ENCODE measurements around the gene FAM13A.

The FAM13A gene

DNA sequence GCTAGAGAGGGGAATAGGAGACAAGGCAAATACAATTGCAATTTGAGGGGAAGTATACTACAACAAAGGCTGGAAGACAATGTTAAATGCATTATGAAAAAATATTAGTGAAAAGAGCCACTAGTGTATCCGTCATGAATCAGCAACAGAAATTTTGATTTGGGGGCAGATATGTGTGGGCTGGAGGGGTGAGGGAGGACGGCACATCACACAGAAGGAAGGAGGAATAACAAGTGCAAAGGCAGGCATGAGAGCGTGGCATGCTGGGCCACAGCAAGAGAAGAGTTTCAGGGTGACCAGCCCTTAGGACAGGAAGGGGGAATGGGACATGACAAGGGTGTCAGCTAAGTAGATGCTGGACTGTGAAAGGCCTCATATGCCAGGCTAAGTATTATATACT lies 295.6 kb downstream of the FAM13A start:
- no peaks in the 10 kb centered on the region for H3K9me3 ChIP-seq (ENCODE audit: control insufficient read depth in 2 of 2, low read length in 2 of 2)
- no peaks in the 10 kb centered on the region for H3K4me1 ChIP-seq (ENCODE audit: control insufficient read depth in 2 of 2, insufficient read depth in 2 of 2, low read length in 2 of 2)
- H3K36me3 ChIP-seq (ENCODE audit: control insufficient read depth in 2 of 2, insufficient read depth in 2 of 2, low read length in 2 of 2) = peaks cover 23 to 33% of the 10 kb centered on the region in 2 donors
- no peak overlapping the region for H3K27ac ChIP-seq (ENCODE audit: low read depth in 2 of 2, low read length in 2 of 2)
- H3K4me3 ChIP-seq (ENCODE audit: low read length in 2 of 2) = no peak overlapping the region
- no peaks in the 10 kb centered on the region for H3K27me3 ChIP-seq (ENCODE audit: control insufficient read depth in 2 of 2, insufficient read depth in 2 of 2, low read length in 2 of 2)
- H3K9ac ChIP-seq (ENCODE audit: low read depth in 1 of 2, low read length in 2 of 2) = no peak overlapping the region

DNA sequence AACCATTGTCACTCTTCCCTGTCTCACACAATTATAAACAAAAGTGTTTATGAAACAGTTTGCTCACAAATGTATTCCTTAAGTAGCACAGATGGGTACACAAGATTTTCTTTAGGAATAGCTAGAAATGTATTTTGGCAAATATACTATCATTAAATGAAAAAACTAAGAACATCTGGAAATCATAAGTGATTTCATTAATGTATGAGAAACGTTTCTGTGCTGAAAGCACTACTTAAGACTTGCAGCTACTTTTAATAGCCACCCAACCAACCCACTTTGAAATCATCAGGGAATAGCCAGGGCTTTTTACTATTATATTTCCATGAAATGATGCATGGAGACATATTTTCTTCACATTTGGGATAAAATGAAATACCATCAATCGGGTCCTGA lies 297.1 kb downstream of the FAM13A start:
- peaks cover 21 to 35% of the 10 kb centered on the region in 2 donors for H3K36me3 ChIP-seq (ENCODE audit: control insufficient read depth in 2 of 2, insufficient read depth in 2 of 2, low read length in 2 of 2)
- H3K4me1 ChIP-seq (ENCODE audit: control insufficient read depth in 2 of 2, insufficient read depth in 2 of 2, low read length in 2 of 2) = no peaks in the 10 kb centered on the region
- no peaks in the 10 kb centered on the region for H3K9me3 ChIP-seq (ENCODE audit: control insufficient read depth in 2 of 2, low read length in 2 of 2)
- no peak overlapping the region for H3K27ac ChIP-seq (ENCODE audit: low read depth in 2 of 2, low read length in 2 of 2)
- H3K9ac ChIP-seq (ENCODE audit: low read depth in 1 of 2, low read length in 2 of 2) = no peak overlapping the region
- H3K4me3 ChIP-seq (ENCODE audit: low read length in 2 of 2) = no peak overlapping the region
- H3K27me3 ChIP-seq (ENCODE audit: control insufficient read depth in 2 of 2, insufficient read depth in 2 of 2, low read length in 2 of 2) = no peaks in the 10 kb centered on the region

DNA sequence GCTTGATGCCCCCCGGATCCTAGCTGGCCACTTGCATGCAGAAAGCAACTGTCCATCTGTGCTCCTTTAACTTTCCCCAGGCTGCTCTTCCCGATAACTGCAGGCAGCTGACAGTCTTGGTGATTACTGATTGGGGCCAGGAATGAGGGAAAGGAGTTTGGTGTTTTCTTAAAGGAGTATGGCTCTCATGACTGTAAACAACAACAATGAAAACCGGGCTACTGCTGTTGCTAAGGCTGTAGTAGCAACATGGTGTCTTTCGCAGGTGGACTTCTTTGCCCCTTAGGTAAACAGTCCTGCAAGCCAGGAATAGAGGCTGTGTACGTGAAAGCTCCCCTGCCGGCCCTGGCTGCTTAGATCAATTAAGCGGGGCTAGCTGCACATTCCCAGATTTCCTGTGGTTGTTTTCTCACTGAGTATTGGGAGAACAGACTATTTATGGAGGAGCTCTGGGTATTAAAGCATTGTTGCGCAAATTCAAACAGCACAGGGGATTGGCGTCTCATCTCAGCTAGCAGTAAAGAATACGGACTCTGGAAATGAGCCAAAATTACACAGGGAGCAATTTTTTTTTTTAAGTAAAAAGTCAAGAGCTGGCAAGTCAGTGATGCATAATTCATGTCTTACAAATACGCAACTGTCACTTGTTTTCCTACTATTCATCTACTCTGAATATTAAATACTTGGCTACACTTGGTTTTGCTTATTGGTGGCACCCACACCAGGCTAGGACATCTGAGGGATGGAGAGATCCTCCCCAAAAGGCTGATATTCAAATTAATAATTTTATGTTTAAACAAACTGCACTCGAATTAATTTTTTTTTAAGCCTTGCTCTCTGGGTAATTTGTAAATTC lies 297.7 kb downstream of the FAM13A start:
- Histone ChIP-seq H3K9ac (ENCODE audit: low read depth in 1 of 2, low read length in 2 of 2) (no peak overlapping the region), H3K4me1 (ENCODE audit: control insufficient read depth in 2 of 2, insufficient read depth in 2 of 2, low read length in 2 of 2) (no peaks in the 10 kb centered on the region), H3K9me3 (ENCODE audit: control insufficient read depth in 2 of 2, low read length in 2 of 2) (no peaks in the 10 kb centered on the region), H3K27ac (ENCODE audit: low read depth in 2 of 2, low read length in 2 of 2) (no peak overlapping the region), H3K36me3 (ENCODE audit: control insufficient read depth in 2 of 2, insufficient read depth in 2 of 2, low read length in 2 of 2) (peaks cover 21 to 35% of the 10 kb centered on the region in 2 donors), H3K4me3 (ENCODE audit: low read length in 2 of 2) (no peak overlapping the region), H3K27me3 (ENCODE audit: control insufficient read depth in 2 of 2, insufficient read depth in 2 of 2, low read length in 2 of 2) (no peaks in the 10 kb centered on the region)

DNA sequence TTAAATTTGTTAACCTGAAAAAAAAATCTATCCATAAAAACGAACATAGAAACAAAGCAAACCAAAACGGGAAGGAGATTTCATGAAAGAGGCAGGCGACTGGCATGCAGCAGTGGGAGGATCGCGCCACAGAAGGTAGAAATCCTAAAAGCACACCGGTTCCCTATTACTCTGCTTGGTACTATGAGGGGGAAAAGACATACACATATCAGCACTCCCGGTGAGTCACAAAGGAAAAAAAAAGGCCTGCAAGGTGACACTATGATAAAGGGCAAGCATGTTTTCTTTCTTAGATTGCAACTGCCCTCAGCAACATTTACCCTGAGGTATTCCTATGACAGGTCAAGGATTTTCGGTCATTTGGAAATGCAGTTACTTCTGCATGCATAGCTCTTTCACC lies 298.7 kb downstream of the FAM13A start:
- H3K27me3 ChIP-seq (ENCODE audit: control insufficient read depth in 2 of 2, insufficient read depth in 2 of 2, low read length in 2 of 2) = no peaks in the 10 kb centered on the region
- peaks cover 0 to under 1% of the 10 kb centered on the region in 2 donors for H3K4me1 ChIP-seq (ENCODE audit: control insufficient read depth in 2 of 2, insufficient read depth in 2 of 2, low read length in 2 of 2)
- H3K9me3 ChIP-seq (ENCODE audit: control insufficient read depth in 2 of 2, low read length in 2 of 2) = no peaks in the 10 kb centered on the region
- H3K4me3 ChIP-seq (ENCODE audit: low read length in 2 of 2) = no peak overlapping the region
- H3K36me3 ChIP-seq (ENCODE audit: control insufficient read depth in 2 of 2, insufficient read depth in 2 of 2, low read length in 2 of 2) = peaks cover 22 to 42% of the 10 kb centered on the region in 2 donors
- H3K9ac ChIP-seq (ENCODE audit: low read depth in 1 of 2, low read length in 2 of 2) = no peak overlapping the region
- no peak overlapping the region for H3K27ac ChIP-seq (ENCODE audit: low read depth in 2 of 2, low read length in 2 of 2)

DNA sequence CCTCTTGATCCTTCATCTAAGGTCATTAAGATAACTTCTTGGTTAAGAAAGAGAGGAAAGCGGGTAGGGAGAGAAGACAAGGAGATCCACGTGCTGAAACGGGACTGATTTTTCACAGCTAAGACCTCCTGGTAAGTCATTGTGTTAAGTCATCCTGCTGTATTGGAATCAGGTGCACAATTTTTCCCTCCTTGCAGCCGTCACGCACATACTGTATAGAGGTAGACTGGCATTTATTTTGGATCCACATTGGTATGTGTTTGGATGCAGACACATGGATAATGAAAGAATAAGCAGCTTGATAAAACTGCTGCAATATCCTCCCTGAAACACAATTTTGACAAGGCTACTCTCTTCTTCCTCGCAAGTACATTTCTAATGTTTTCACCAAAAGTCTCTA lies 299.2 kb downstream of the FAM13A start:
- H3K36me3 ChIP-seq (ENCODE audit: control insufficient read depth in 2 of 2, insufficient read depth in 2 of 2, low read length in 2 of 2) = peaks cover 26 to 42% of the 10 kb centered on the region in 2 donors
- no peak overlapping the region for H3K9ac ChIP-seq (ENCODE audit: low read depth in 1 of 2, low read length in 2 of 2)
- H3K27ac ChIP-seq (ENCODE audit: low read depth in 2 of 2, low read length in 2 of 2) = no peak overlapping the region
- no peak overlapping the region for H3K4me3 ChIP-seq (ENCODE audit: low read length in 2 of 2)
- H3K9me3 ChIP-seq (ENCODE audit: control insufficient read depth in 2 of 2, low read length in 2 of 2) = no peaks in the 10 kb centered on the region
- no peaks in the 10 kb centered on the region for H3K27me3 ChIP-seq (ENCODE audit: control insufficient read depth in 2 of 2, insufficient read depth in 2 of 2, low read length in 2 of 2)
- H3K4me1 ChIP-seq (ENCODE audit: control insufficient read depth in 2 of 2, insufficient read depth in 2 of 2, low read length in 2 of 2) = peaks cover 0 to 2% of the 10 kb centered on the region in 2 donors

DNA sequence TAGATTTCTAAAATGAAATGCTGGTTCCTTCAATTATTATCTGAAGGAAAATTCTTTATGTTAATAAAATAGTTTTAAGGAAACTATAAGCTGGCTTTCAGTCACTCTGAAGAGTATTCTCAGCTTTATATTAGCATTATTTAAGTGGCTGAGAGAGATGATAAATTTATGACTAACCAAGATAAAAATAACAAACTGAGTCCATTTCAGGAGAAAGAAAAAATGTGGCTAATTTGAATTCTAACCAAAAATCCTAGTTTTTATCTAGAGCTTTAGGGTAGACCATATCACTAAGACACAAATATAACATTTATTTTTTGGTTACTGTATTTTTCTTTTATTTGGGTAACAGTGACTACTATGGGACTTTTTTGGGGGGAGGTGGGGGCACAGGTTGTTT lies 299.9 kb downstream of the FAM13A start:
- H3K36me3 ChIP-seq (ENCODE audit: control insufficient read depth in 2 of 2, insufficient read depth in 2 of 2, low read length in 2 of 2) = peaks cover 25 to 43% of the 10 kb centered on the region in 2 donors
- H3K9me3 ChIP-seq (ENCODE audit: control insufficient read depth in 2 of 2, low read length in 2 of 2) = no peaks in the 10 kb centered on the region
- H3K4me3 ChIP-seq (ENCODE audit: low read length in 2 of 2) = no peak overlapping the region
- no peak overlapping the region for H3K9ac ChIP-seq (ENCODE audit: low read depth in 1 of 2, low read length in 2 of 2)
- peaks cover 0 to 2% of the 10 kb centered on the region in 2 donors for H3K4me1 ChIP-seq (ENCODE audit: control insufficient read depth in 2 of 2, insufficient read depth in 2 of 2, low read length in 2 of 2)
- H3K27me3 ChIP-seq (ENCODE audit: control insufficient read depth in 2 of 2, insufficient read depth in 2 of 2, low read length in 2 of 2) = no peaks in the 10 kb centered on the region
- no peak overlapping the region for H3K27ac ChIP-seq (ENCODE audit: low read depth in 2 of 2, low read length in 2 of 2)

DNA sequence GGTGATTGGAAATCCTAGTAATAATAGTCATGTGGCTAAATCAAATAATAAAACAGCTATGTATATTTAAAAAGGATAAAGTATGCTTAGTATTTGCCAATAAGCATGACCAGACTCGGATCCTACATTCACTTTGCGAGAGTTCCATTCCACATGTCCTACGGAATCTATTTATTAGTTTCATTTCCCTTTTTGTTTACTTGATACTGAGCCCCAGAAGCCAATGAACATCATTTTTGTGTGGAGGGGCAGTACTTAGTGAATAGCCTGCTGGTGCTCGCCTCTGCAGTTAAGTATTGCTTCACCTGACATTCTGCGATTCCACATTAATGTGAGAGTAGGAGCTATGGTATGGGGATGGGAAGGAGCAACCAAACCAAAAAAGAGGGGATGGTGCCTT lies 300.8 kb downstream of the FAM13A start:
- Histone ChIP-seq H3K9me3 (ENCODE audit: control insufficient read depth in 2 of 2, low read length in 2 of 2) (no peaks in the 10 kb centered on the region), H3K36me3 (ENCODE audit: control insufficient read depth in 2 of 2, insufficient read depth in 2 of 2, low read length in 2 of 2) (peaks cover 23 to 47% of the 10 kb centered on the region in 2 donors), H3K4me3 (ENCODE audit: low read length in 2 of 2) (no peak overlapping the region), H3K4me1 (ENCODE audit: control insufficient read depth in 2 of 2, insufficient read depth in 2 of 2, low read length in 2 of 2) (peaks cover 0 to 2% of the 10 kb centered on the region in 2 donors), H3K27me3 (ENCODE audit: control insufficient read depth in 2 of 2, insufficient read depth in 2 of 2, low read length in 2 of 2) (no peaks in the 10 kb centered on the region), H3K27ac (ENCODE audit: low read depth in 2 of 2, low read length in 2 of 2) (no peak overlapping the region), H3K9ac (ENCODE audit: low read depth in 1 of 2, low read length in 2 of 2) (no peak overlapping the region)

DNA sequence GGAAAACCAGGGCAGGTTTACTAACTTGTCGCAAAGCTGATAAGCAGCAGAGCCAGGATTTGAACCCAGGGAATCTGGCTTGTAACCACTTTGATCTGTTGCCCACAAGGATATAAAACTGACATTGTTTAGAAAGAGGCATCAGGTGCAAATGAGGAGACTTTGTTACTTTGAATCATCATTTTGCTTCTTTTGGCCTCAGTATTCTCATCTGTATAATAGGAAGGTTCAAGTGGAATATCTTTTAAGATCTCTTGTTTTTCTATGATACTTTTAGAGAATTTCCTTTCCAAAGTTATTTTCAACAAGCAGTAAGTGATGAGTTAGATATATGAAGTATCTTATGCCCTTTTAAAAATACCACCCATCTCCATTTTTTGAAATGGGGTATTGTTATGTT lies 301.5 kb downstream of the FAM13A start:
- peaks cover 0 to 2% of the 10 kb centered on the region in 2 donors for H3K4me1 ChIP-seq (ENCODE audit: control insufficient read depth in 2 of 2, insufficient read depth in 2 of 2, low read length in 2 of 2)
- no peaks in the 10 kb centered on the region for H3K27me3 ChIP-seq (ENCODE audit: control insufficient read depth in 2 of 2, insufficient read depth in 2 of 2, low read length in 2 of 2)
- H3K4me3 ChIP-seq (ENCODE audit: low read length in 2 of 2) = no peak overlapping the region
- no peak overlapping the region for H3K9ac ChIP-seq (ENCODE audit: low read depth in 1 of 2, low read length in 2 of 2)
- no peaks in the 10 kb centered on the region for H3K9me3 ChIP-seq (ENCODE audit: control insufficient read depth in 2 of 2, low read length in 2 of 2)
- H3K27ac ChIP-seq (ENCODE audit: low read depth in 2 of 2, low read length in 2 of 2) = no peak overlapping the region
- H3K36me3 ChIP-seq (ENCODE audit: control insufficient read depth in 2 of 2, insufficient read depth in 2 of 2, low read length in 2 of 2) = peaks cover 23 to 48% of the 10 kb centered on the region in 2 donors

DNA sequence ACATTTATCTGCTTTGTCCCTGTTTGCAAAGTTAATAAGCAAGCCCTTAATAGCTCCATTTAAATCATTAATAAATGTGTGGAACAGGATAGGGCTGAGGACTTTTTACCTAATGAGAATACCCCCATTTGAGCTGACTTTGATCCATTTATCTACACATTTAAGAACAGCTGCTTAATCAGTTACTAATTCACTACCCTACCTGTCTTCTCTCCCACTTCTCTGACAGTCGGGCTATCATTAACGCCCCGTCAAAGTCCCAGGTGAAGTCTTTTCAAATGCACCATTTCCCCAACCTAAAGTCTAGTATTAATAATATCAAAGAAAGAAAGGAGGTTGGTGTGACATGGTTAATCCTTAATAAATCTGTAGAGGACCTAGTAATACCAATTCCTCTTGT lies 302.2 kb downstream of the FAM13A start:
- no peaks in the 10 kb centered on the region for H3K27me3 ChIP-seq (ENCODE audit: control insufficient read depth in 2 of 2, insufficient read depth in 2 of 2, low read length in 2 of 2)
- peaks cover 0 to 2% of the 10 kb centered on the region in 2 donors for H3K4me1 ChIP-seq (ENCODE audit: control insufficient read depth in 2 of 2, insufficient read depth in 2 of 2, low read length in 2 of 2)
- peaks cover 30 to 55% of the 10 kb centered on the region in 2 donors for H3K36me3 ChIP-seq (ENCODE audit: control insufficient read depth in 2 of 2, insufficient read depth in 2 of 2, low read length in 2 of 2)
- no peaks in the 10 kb centered on the region for H3K9me3 ChIP-seq (ENCODE audit: control insufficient read depth in 2 of 2, low read length in 2 of 2)
- no peak overlapping the region for H3K27ac ChIP-seq (ENCODE audit: low read depth in 2 of 2, low read length in 2 of 2)
- H3K9ac ChIP-seq (ENCODE audit: low read depth in 1 of 2, low read length in 2 of 2) = no peak overlapping the region
- H3K4me3 ChIP-seq (ENCODE audit: low read length in 2 of 2) = no peak overlapping the region

DNA sequence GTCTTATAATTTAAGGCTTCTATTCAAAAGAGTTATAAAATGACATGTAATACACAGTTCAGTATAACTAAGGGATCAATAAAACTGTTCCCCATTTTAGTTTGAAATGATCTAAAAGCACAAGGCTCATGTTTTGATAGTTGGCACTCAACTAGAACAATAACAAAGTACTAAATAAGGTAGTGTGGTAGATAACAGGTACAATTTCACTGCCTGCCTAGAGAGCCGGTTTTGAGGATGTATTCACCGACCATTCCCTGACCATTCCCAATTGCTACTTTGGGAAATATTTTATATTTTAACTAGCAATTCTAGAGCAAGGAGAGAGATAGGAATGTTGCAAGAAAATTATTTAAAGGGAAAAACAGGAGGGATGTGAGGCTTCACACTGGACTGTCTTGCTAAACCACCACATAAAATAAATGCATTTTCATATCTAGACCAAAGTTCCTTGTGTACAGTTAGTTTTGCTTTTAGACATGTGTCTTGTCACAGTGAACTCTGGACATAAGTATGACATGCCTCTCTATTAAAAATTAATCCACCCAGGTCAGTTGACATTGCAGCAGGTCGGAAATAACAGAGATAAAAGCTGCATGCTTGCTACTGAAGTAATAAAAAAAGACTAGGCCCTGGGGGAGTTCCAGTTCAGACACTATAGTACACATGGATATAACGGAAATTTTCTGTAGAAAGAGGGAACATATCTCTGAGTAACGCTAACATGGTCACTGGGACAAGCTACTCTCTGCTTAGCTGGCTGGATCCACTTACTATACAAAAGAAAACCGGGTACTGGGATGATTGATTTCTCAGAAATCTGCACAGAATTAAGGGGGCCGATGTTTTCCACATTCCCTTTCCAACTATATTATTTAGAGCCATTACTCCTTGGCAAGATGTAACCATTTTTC lies 303.1 kb downstream of the FAM13A start:
- Histone ChIP-seq H3K36me3 (ENCODE audit: control insufficient read depth in 2 of 2, insufficient read depth in 2 of 2, low read length in 2 of 2) (peaks cover 36 to 60% of the 10 kb centered on the region in 2 donors), H3K9me3 (ENCODE audit: control insufficient read depth in 2 of 2, low read length in 2 of 2) (no peaks in the 10 kb centered on the region), H3K27me3 (ENCODE audit: control insufficient read depth in 2 of 2, insufficient read depth in 2 of 2, low read length in 2 of 2) (no peaks in the 10 kb centered on the region), H3K27ac (ENCODE audit: low read depth in 2 of 2, low read length in 2 of 2) (no peak overlapping the region), H3K4me3 (ENCODE audit: low read length in 2 of 2) (no peak overlapping the region), H3K9ac (ENCODE audit: low read depth in 1 of 2, low read length in 2 of 2) (no peak overlapping the region), H3K4me1 (ENCODE audit: control insufficient read depth in 2 of 2, insufficient read depth in 2 of 2, low read length in 2 of 2) (peaks cover 0 to 2% of the 10 kb centered on the region in 2 donors)

Measured in mucosa of rectum (tissue), 2 donors.